GM04504 (cell line): ENCODE measurements around the gene LAMA5.

Experiments used
- DNase-seq: peaks from one replicate; pipeline ENCODE4 v3.0.0-alpha.2; 2012; ENCODE audit warnings: low read depth

LAMA5 gene

DNA sequence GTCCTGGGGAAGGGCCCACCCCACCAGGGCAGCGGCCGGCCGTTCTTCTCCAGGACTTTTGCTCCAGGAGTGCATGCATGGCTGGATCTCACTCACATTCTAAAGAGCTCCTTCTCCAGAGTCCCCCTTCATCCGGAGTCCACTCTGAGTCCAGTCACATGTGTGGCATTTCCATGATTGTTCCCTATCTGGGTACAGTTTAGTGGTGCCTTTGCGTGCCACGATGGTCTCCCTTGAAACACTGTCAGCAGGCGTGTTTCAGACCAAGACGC lies 107.9 kb downstream of the LAMA5 start:
- DNase-seq, result no peak
